ENCODE measurements around the gene LACC1. TPM values are rescaled to one million over a fixed set of nuclear protein-coding genes. Genes with fewer than 3 reads are reported as not detected.

LACC1 gene
- total and polyA plus RNA-seq, 2 donors (not counting 3 experiments of a cell fraction or from before 2014, with no cell fraction given): 1.2 to 4.0 TPM

DNA sequence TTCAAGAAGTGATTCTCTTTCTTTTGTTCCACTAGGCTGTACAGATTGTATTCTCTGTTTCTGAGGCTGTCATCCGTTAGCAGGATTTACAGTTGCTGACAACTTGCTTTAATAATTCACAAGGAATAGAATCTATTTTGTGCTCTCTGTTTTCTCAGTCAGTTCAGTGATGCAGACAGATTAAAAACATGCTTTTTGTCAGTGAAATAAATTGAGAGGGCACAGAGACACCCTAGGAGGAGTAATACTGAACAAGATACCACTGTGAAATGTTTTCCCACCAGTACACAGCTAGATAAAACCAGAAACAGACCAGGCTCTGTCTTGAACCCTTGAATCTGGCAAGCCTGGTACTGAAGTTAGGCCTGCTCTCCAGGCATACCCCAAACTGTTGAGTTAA lies 58.7 kb downstream of the LACC1 start:
- no peak for FAIRE-seq
- CTCF ChIA-PET: no interaction called here

DNA sequence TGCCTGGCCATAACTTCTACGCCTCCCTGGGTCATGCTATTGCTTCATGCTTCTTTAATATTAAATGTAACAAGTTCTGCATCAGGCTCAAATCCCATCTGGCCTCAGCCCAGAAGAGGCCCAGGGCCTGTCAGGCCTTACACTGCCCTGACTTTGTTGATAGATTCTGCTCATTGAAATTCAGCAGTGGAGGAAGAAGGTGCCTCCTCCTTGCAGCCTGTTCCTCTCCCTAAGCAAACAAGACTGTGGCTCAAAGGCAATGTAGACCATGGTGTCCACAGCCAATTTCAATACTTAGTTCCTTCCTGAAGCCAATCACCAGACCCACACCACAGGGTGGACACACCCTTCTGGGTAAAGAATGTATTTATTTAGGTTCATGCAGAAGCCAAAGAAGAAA lies 59.4 kb downstream of the LACC1 start:
- dilution Hi-C loops (cut with MboI; ENCODE audit: extremely low pct_ligation_motif_present, low sequenced_read_pairs): no loop called here
- TF ChIP-seq EZH2 (IDR thresholded peaks at IDR 0.05; ENCODE audit: borderline replicate concordance, low read depth, low read length, severe bottlenecking) (no peak), FOS (IDR thresholded peaks at IDR 0.05; ENCODE audit: borderline replicate concordance, insufficient read depth, low read length) (no peak)
- Histone ChIP-seq H3K4me3 (replicated peaks in 1 of 3; ENCODE audit: insufficient read depth in 1 of 3, low read depth in 1 of 3, low read length in 3 of 3) (no peak overlapping the region), H3K9me3 (replicated peaks; ENCODE audit: control insufficient read depth, insufficient read depth, low read length) (no peaks in the 10 kb centered on the region), H4K20me1 (replicated peaks; ENCODE audit: control insufficient read depth, extremely low read depth, insufficient read depth, low read length) (no peaks in the 10 kb centered on the region), H2AFZ (ENCODE audit: low read depth, low read length) (no peak overlapping the region), H3K9ac (replicated peaks; ENCODE audit: extremely low read depth, insufficient read depth, low read length) (no peak overlapping the region), H3K27me3 (ENCODE audit: control insufficient read depth in 2 of 2, insufficient read depth in 2 of 2, low read length in 2 of 2) (peaks cover 14 to 19% of the 10 kb centered on the region in 2 experiments), H3K27ac (ENCODE audit: insufficient read depth, low read depth, low read length) (no peak overlapping the region), H3K36me3 (ENCODE audit: control insufficient read depth in 2 of 2, extremely low read depth in 1 of 2, insufficient read depth in 2 of 2, low read length in 2 of 2) (no peaks in the 10 kb centered on the region), H3K4me2 (ENCODE audit: insufficient read depth, low read length) (no peak overlapping the region), H3K9me1 (replicated peaks; ENCODE audit: control insufficient read depth, extremely low read depth, insufficient read depth, low read length) (no peaks in the 10 kb centered on the region), H3K79me2 (ENCODE audit: control insufficient read depth, insufficient read depth, low read length) (no peaks in the 10 kb centered on the region), H3K4me1 (ENCODE audit: control insufficient read depth, extremely low read depth, insufficient read depth, low read length) (no peaks in the 10 kb centered on the region)
- intact Hi-C loops (cut with micrococcal nuclease): loop anchor here (5.0 kb wide), 1 partner anchor 817 kb away; no protein-coding TSS in a partner anchor
- ChIA-PET POLR2A (no interaction called here), CTCF (interaction anchor here (1.1 kb wide), 1 partner anchor 15 kb away, joined by 3 read pairs; no protein-coding TSS in a partner anchor)
- DNase-seq (ENCODE audit: low read depth, low spot score) (no peak), FAIRE-seq (no peak)
- no TSS peak for BruUV-seq (replicated peaks)

More for the DNA sequence above, 58.7 kb downstream of the LACC1 start:
- Histone ChIP-seq H3K4me3 (replicated peaks in 1 of 3; ENCODE audit: insufficient read depth in 1 of 3, low read depth in 1 of 3, low read length in 3 of 3) (no peak overlapping the region), H3K9me3 (replicated peaks; ENCODE audit: control insufficient read depth, insufficient read depth, low read length) (no peaks in the 10 kb centered on the region), H3K9me1 (replicated peaks; ENCODE audit: control insufficient read depth, extremely low read depth, insufficient read depth, low read length) (no peaks in the 10 kb centered on the region), H2AFZ (ENCODE audit: low read depth, low read length) (no peak overlapping the region), H3K9ac (replicated peaks; ENCODE audit: extremely low read depth, insufficient read depth, low read length) (no peak overlapping the region), H3K27ac (ENCODE audit: insufficient read depth, low read depth, low read length) (no peak overlapping the region), H3K4me1 (ENCODE audit: control insufficient read depth, extremely low read depth, insufficient read depth, low read length) (no peaks in the 10 kb centered on the region), H4K20me1 (replicated peaks; ENCODE audit: control insufficient read depth, extremely low read depth, insufficient read depth, low read length) (no peaks in the 10 kb centered on the region), H3K79me2 (ENCODE audit: control insufficient read depth, insufficient read depth, low read length) (no peaks in the 10 kb centered on the region), H3K36me3 (ENCODE audit: control insufficient read depth in 2 of 2, extremely low read depth in 1 of 2, insufficient read depth in 2 of 2, low read length in 2 of 2) (no peaks in the 10 kb centered on the region), H3K27me3 (ENCODE audit: control insufficient read depth in 2 of 2, insufficient read depth in 2 of 2, low read length in 2 of 2) (peaks cover 18 to 22% of the 10 kb centered on the region in 2 experiments), H3K4me2 (ENCODE audit: insufficient read depth, low read length) (no peak overlapping the region)
- BruUV-seq (replicated peaks): no TSS peak
- intact Hi-C loops (cut with micrococcal nuclease): loop anchor here (5.0 kb wide), 1 partner anchor 816 kb away; no protein-coding TSS in a partner anchor
- dilution Hi-C loops (cut with MboI; ENCODE audit: extremely low pct_ligation_motif_present, low sequenced_read_pairs): no loop called here
- TF ChIP-seq EZH2 (IDR thresholded peaks at IDR 0.05; ENCODE audit: borderline replicate concordance, low read depth, low read length, severe bottlenecking) (no peak), GATA2 (IDR thresholded peaks at IDR 0.05; ENCODE audit: insufficient read depth, insufficient read length, low read depth, low read length) (no peak), POLR2AphosphoS5 (IDR thresholded peaks at IDR 0.05; ENCODE audit: insufficient read depth, low read depth, low read length) (no peak), FOS (IDR thresholded peaks at IDR 0.05; ENCODE audit: borderline replicate concordance, insufficient read depth, low read length) (no peak), MYC (IDR thresholded peaks at IDR 0.05; ENCODE audit: low read depth, low read length) (no peak), JUN (IDR thresholded peaks at IDR 0.05; ENCODE audit: borderline replicate concordance, insufficient read depth, insufficient read length, low read depth) (no peak)
- TF ChIP-seq, protein P1, sequence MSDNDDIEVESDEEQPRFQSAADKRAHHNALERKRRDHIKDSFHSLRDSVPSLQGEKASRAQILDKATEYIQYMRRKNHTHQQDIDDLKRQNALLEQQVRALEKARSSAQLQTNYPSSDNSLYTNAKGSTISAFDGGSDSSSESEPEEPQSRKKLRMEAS (IDR thresholded peaks at IDR 0.05; ENCODE audit: insufficient read depth, insufficient read length): no peak
- POLR2A ChIA-PET: no interaction called here
- no peak for DNase-seq (ENCODE audit: low read depth, low spot score)
